Activated naive CD8-positive, alpha-beta T cell (primary cell): Measurements from ENCODE around the gene SBK2.
"Not testable (repeated sequence)": the region's sequence is repeated elsewhere in the genome, so short reads cannot be mapped to it uniquely, and the experiment has no call there.

Source experiments
- H3K27ac Mint-ChIP-seq: one replicate; pipeline ENCODE4 v1.8.0; 2021; ENCODE audit warnings: mixed read lengths
- H3K27me3 Mint-ChIP-seq: one replicate; pipeline ENCODE4 v1.8.0; 2021; ENCODE audit warnings: mixed read lengths
- H3K36me3 Mint-ChIP-seq: one replicate; pipeline ENCODE4 v1.8.0; 2021; ENCODE audit warnings: mixed read lengths
- H3K4me1 Mint-ChIP-seq: one replicate; pipeline ENCODE4 v1.8.0; 2021; ENCODE audit warnings: low read depth, mixed read lengths
- H3K4me3 Mint-ChIP-seq: one replicate; pipeline ENCODE4 v1.8.0; 2021; ENCODE audit warnings: mild to moderate bottlenecking, mixed read lengths
- H3K9me3 Mint-ChIP-seq: one replicate; pipeline ENCODE4 v1.8.0; 2021; ENCODE audit warnings: low read depth, mixed read lengths

The SBK2 gene

DNA sequence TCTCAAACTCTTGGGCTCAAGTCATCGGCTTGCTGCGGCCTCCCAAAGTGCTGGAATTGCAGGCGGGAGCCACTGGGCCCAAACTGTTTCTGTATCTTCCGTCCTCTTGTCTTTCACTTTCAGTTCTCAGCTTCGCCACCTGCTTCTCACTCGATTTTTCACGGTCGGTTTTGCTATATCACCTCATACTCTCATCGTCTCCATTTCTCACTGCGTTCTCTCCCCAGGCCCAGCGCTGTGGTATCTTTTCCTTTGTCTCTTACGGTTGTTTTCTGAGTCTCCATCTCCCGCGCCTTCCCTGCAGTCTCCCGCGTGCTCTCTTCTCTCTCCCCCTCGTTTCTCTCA, 33.8 kb downstream of the SBK2 start:
- no peaks in the 10 kb centered on the region for H3K9me3 Mint-ChIP-seq
- H3K27ac Mint-ChIP-seq, result peak overlapping the region; percentile 82
- H3K27me3 Mint-ChIP-seq, result no peaks in the 10 kb centered on the region
- H3K4me3 Mint-ChIP-seq, result peak overlapping the region; percentile 84
- H3K36me3 Mint-ChIP-seq, result no peaks in the 10 kb centered on the region
- peaks cover 15% of the 10 kb centered on the region for H3K4me1 Mint-ChIP-seq

DNA sequence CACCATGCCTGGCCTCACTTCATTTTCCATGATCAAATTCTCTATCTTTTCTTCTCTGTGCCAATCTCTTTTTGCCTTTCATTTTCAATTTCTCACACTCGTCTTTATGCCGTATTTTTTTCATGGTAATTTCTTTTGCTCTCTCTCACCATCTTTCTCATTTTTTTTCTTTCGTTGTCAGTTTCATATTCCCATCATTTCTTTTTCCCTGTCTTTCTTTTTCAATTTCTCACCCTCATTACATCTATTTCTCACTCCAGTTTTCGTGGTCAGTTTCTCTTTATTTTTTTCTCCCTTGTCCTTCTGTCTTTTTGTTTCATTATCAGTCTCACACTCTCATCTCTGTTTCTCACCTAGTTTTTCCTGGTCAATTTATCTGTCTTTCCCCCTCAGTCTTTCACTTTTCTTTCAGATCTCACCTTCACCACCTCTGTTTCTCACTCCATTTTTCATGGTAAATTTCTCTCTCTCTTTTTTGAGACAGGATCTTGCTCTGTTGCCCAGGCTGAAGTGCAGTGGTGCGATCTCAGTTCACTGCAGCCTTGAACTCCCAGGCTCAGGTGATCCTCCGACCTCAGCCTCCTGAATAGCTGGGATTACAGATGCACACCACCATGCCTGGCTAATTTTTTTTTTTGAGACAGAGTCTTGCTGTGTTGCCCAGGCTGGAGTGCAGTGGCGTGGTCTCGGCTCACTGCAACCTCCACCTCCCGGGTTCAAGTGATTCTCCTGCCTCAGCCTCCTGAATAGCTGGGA, 34.6 kb downstream of the SBK2 start:
- H3K27ac Mint-ChIP-seq, result peak overlapping the region; percentile 35
- H3K27me3 Mint-ChIP-seq, result no peaks in the 10 kb centered on the region
- H3K36me3 Mint-ChIP-seq, result no peaks in the 10 kb centered on the region
- no peaks in the 10 kb centered on the region for H3K9me3 Mint-ChIP-seq
- peak overlapping the region; percentile 35 for H3K4me3 Mint-ChIP-seq
- H3K4me1 Mint-ChIP-seq, result peaks cover 15% of the 10 kb centered on the region

DNA sequence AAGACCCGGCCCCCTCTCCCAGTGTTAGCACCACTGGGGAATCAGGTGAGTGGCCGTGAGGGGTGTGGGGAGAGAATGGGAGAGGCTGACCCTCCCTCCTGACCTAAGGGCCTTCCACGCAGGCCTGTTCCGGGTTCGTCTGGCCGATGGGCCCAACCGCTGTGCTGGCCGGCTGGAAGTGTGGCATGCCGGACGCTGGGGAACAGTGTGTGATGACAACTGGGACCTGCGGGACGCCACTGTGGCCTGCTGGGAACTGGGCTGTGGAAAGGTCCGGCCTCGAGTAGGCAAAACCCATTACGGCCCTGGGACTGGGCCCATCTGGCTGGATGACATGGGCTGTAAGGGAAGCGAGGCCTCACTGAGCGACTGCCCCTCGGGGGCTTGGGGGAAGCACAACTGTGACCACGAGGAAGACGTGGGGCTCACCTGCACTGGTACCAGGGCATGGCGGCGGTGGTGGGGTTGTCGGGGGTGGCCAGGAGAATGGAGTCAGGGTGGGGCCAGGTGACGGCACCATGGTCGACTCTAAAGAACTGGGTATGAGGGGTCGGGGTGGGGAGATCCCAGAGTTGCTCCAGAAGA, 36.5 kb downstream of the SBK2 start:
- no peak overlapping the region for H3K4me3 Mint-ChIP-seq
- no peaks in the 10 kb centered on the region for H3K27me3 Mint-ChIP-seq
- H3K9me3 Mint-ChIP-seq, result no peaks in the 10 kb centered on the region
- H3K4me1 Mint-ChIP-seq, result peaks cover 15% of the 10 kb centered on the region
- no peaks in the 10 kb centered on the region for H3K36me3 Mint-ChIP-seq
- H3K27ac Mint-ChIP-seq, result no peak overlapping the region

DNA sequence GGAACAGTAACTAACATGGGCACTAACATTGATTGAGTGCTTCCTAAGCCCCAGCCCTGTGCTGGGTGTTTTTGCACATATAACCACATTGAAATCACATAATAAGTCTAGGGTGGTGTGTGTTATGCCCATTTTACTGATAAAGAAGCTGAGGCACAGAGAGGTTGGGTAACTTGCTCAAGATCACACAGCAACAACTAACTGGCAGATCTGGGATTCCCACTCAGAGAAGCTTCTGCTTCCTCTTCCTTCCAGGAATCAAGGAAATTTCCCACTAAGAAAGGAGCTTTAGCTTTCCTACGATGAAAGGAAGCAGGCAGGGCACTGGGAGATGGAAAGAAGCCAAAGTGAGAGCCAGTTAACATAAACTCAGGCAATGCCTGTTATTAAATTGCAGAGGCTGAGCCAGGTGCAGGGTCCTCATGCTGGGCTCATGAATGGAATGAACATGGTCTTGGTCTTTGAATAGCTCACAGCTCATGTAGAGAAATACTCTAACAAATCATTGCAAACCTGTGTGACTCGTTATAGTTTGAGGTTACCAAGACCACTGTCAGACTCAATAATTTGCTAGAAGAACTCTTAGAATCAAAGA, 38.6 kb downstream of the SBK2 start:
- H3K4me1 Mint-ChIP-seq, result peaks cover 11% of the 10 kb centered on the region
- H3K9me3 Mint-ChIP-seq, result no peaks in the 10 kb centered on the region
- no peak overlapping the region for H3K27ac Mint-ChIP-seq
- no peaks in the 10 kb centered on the region for H3K36me3 Mint-ChIP-seq
- H3K4me3 Mint-ChIP-seq, result no peak overlapping the region
- no peaks in the 10 kb centered on the region for H3K27me3 Mint-ChIP-seq

DNA sequence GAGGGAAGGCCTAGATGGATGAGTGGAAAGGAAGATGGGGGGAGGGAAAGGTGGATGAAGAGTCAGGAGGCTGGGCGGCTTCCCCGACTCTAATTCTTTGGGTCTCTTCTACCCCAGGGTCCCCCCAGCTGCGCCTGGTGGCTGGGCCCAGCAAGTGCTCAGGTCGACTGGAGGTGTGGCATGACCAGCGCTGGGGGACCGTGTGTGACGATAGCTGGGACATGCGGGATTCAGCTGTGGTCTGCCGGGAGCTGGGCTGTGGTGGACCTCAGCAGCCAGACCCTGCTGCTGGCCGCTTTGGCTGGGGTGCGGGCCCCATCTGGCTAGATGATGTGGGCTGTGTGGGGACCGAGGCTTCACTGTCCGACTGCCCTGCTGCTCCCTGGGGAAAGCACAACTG, 39.2 kb downstream of the SBK2 start:
- Mint-ChIP-seq H3K4me1 (peaks cover 8% of the 10 kb centered on the region), H3K9me3 (no peaks in the 10 kb centered on the region), H3K36me3 (no peaks in the 10 kb centered on the region), H3K27ac (no peak overlapping the region), H3K27me3 (peaks cover 2% of the 10 kb centered on the region), H3K4me3 (no peak overlapping the region)

DNA sequence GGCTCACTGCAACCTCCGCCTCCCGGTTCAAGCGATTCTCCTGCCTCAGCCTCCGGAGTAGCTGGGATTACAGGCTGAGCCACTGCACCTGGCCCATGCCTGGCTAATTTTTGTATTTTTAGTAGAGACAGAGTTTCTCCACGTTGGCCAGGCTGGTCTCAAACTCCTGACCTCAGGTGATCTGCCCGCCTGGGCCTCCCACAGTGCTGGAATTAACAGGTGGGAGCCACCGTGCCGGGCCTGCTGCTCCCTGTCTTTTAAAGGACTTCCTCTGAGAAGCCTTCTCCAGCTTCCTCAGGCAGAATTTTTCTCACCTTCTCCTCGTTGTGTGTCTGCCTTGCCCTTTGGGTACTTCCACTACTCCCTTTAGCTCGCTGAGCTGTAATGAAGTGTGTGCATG, 40.1 kb downstream of the SBK2 start:
- not testable (repeated sequence) for H3K27me3 Mint-ChIP-seq, H3K9me3 Mint-ChIP-seq, H3K4me3 Mint-ChIP-seq, H3K27ac Mint-ChIP-seq, H3K36me3 Mint-ChIP-seq, H3K4me1 Mint-ChIP-seq

DNA sequence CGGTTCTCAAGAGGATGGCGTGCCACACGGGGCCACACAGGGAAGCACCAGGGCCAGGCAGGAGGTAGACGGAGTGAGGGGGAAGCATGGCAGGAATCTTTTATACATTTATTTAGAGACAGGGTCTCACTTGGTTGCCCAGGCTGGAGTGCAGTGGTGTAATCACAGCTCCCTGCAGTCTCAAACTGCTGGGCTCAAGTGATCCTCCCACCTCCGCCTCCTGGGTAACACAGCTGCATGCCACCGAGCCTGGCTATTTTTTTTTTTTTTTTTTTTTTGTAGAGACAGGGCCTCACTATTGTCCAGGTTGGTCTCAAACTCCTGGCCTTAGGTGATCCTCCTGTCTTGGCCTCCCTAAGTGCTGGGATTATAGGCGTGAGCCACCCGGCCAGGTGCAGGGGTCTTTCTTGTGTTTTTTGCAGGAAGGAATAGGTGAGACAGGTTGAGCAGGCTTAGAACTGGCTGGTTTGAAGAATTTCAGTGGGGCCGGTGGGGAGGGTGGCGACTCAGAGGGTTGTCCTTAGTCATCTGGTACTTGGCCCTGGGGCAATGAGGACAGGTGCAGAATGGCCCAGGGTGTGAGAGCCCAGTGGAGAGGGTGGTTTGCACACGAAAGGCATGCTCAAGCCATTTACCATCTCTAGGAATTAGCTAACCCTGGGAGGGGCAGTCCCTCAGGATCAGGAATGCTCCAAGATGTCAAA, 41.1 kb downstream of the SBK2 start:
- Mint-ChIP-seq H3K4me3 (no peak overlapping the region), H3K4me1 (no peaks in the 10 kb centered on the region), H3K27ac (no peak overlapping the region), H3K9me3 (no peaks in the 10 kb centered on the region), H3K27me3 (peaks cover 2% of the 10 kb centered on the region), H3K36me3 (no peaks in the 10 kb centered on the region)

DNA sequence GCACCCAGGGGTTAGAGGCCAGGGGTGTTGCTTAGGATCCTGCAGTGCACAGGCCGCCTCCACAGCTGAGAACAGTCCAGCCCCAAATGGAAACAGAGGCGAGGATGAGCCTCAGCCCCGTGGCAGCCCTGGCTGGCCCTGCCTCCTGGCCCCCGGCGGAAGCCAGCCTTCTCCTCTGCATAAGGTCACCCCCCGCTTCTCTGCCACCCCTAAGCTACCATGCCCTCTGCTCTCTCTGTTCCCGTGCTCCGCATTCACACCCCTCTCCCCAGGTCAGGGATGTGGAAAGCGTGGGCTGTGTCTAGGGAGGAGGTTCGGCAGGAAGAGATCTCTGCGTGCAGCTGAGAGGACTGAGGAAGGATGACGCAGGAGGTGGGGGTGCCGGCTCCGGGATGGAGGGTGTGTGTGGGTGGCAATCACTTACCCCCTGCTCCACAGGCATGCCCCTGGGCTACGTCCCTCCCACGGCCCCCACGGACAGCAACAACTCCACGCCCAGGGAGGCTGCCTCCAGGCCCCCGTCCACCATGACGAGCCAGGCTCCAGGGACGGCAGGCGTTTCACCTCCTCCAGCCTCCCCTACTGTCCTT, 42.7 kb downstream of the SBK2 start:
- Mint-ChIP-seq H3K36me3 (no peaks in the 10 kb centered on the region), H3K27ac (peak overlapping the region; percentile 22), H3K4me3 (peak overlapping the region; percentile 71)

DNA sequence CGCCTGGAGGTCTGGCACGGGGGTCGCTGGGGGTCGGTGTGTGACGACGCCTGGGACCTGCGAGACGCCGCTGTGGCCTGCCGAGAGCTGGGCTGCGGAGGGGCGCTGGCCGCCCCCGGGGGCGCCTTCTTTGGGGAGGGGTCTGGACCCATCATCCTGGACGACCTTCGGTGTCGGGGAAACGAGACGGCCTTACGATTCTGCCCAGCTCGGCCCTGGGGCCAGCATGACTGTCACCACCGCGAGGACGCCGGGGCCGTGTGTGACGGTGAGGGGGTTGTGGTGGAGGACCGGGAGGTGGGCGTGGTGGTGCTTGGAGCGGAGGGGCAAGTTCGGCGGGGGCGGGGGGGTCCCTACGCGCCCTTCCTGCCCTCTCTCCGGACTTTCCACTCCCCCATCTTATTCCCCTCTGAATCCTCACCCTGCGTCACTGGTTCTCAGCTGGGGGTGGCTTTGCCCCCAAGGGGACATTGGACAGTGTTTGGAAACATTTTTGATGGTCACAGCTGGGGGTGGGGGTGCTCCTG, 43.2 kb downstream of the SBK2 start:
- H3K4me1 Mint-ChIP-seq, result no peaks in the 10 kb centered on the region
- H3K27me3 Mint-ChIP-seq, result peaks cover 2% of the 10 kb centered on the region
- H3K4me3 Mint-ChIP-seq, result no peak overlapping the region
- H3K36me3 Mint-ChIP-seq, result no peaks in the 10 kb centered on the region
- no peak overlapping the region for H3K27ac Mint-ChIP-seq
- H3K9me3 Mint-ChIP-seq, result no peaks in the 10 kb centered on the region

More for the DNA sequence above, 42.7 kb downstream of the SBK2 start:
- H3K27me3 Mint-ChIP-seq, result peaks cover 2% of the 10 kb centered on the region
- H3K9me3 Mint-ChIP-seq, result no peaks in the 10 kb centered on the region
- no peaks in the 10 kb centered on the region for H3K4me1 Mint-ChIP-seq

DNA sequence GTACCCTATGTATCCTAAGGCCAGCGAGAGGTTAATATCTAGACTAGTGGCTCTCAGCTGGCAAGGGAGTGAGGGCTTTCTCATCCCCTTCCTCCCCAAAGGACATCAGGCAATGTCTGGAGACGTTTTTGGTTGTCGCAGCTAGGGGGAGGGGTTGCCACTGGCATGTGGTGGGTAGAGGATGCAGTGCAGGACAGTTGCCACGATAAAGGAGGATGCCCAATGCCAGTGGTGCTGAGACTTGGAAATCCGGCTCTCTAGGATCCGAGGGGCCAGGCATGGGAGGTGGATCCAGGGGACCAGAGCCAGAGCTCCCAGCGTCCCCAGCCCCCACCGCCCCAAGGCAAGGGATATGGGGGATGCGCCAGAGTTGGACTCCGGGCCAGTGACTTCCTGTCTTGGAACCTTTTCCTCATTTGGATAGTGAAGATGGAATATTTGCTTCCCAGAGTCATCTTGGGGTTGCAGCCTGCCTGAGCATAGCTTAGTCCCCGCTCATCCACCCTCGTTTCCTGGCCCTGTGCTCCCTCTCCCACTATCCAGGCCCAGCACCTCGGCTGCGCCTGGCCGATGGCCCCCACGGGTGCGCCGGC, 43.8 kb downstream of the SBK2 start:
- no peak overlapping the region for H3K4me3 Mint-ChIP-seq
- no peaks in the 10 kb centered on the region for H3K4me1 Mint-ChIP-seq
- no peak overlapping the region for H3K27ac Mint-ChIP-seq
- H3K36me3 Mint-ChIP-seq, result no peaks in the 10 kb centered on the region
- no peaks in the 10 kb centered on the region for H3K9me3 Mint-ChIP-seq
- H3K27me3 Mint-ChIP-seq, result peaks cover 2% of the 10 kb centered on the region

DNA sequence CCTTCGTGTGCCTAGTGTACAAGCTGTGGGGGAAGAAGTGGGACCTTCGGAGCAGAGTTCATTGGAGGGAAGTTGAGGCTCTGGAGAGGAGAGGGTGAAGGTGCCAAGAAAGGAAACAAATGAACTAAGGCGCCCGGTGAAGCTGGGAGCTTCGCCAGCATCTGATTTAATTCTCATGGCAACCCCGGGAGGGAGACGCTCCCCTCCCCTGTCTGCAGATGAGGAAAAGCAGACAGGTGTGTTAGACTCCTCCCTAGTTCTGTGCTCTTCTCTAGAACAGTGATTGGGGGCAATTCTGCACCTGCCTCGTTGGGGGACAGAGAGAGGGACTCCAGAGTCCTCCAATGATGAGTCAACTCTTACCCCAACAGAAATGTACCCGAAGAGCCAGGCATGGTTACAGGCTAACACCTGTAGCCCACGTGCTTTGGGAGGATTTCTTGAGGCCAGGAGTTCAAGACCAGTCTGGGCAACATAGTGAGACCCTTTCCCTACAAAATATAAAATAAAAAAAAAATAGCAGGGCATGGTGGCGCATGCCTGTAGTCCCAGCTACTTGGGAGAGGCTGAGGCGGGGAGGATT, 44.5 kb downstream of the SBK2 start:
- Mint-ChIP-seq H3K36me3 (no peaks in the 10 kb centered on the region), H3K27ac (no peak overlapping the region), H3K27me3 (peaks cover 2% of the 10 kb centered on the region), H3K4me1 (peaks cover 3% of the 10 kb centered on the region), H3K4me3 (no peak overlapping the region), H3K9me3 (no peaks in the 10 kb centered on the region)

DNA sequence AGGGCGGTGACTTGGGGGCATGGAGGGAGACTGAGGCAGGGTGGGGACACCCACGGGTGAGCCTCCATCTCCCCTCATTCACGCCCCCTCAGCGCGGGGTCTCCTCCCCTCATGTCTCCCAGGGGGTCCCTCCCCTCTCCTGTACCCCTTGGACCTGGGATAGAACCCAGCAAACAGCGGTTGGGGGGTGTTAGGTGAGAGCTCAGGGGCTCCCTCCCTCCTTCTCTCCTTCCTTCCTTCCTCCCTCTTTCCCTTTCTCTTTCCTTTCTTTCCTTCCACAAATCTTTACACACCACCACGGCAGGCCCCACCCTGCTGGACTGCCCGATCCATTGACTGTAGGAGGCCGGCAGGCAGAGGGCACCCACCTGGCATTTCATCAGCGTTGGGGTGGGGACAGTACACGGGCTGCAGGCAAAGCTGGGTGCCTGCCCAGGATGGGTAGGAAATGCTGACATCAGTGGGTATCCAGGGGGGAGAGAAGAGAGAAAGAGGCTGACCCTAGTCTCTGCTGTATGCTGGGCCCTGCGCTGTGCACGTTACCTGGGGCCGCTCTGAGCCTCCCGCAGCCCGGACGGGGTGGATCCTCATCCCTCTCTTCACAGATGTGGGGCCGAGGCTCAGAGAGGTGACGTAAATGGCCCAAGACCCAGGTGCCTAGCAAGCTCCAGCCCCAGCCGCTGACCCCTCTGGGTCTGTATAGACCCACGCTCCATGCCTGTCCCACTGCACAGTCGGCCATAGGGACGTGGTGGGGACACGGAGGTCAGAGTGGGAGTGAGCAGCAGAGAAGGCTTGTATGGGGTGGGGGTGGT, 45.2 kb downstream of the SBK2 start:
- H3K27me3 Mint-ChIP-seq, result peaks cover 2% of the 10 kb centered on the region
- H3K4me1 Mint-ChIP-seq, result peaks cover 9% of the 10 kb centered on the region
- H3K4me3 Mint-ChIP-seq, result no peak overlapping the region
- H3K9me3 Mint-ChIP-seq, result no peaks in the 10 kb centered on the region
- H3K27ac Mint-ChIP-seq, result no peak overlapping the region
- H3K36me3 Mint-ChIP-seq, result no peaks in the 10 kb centered on the region

DNA sequence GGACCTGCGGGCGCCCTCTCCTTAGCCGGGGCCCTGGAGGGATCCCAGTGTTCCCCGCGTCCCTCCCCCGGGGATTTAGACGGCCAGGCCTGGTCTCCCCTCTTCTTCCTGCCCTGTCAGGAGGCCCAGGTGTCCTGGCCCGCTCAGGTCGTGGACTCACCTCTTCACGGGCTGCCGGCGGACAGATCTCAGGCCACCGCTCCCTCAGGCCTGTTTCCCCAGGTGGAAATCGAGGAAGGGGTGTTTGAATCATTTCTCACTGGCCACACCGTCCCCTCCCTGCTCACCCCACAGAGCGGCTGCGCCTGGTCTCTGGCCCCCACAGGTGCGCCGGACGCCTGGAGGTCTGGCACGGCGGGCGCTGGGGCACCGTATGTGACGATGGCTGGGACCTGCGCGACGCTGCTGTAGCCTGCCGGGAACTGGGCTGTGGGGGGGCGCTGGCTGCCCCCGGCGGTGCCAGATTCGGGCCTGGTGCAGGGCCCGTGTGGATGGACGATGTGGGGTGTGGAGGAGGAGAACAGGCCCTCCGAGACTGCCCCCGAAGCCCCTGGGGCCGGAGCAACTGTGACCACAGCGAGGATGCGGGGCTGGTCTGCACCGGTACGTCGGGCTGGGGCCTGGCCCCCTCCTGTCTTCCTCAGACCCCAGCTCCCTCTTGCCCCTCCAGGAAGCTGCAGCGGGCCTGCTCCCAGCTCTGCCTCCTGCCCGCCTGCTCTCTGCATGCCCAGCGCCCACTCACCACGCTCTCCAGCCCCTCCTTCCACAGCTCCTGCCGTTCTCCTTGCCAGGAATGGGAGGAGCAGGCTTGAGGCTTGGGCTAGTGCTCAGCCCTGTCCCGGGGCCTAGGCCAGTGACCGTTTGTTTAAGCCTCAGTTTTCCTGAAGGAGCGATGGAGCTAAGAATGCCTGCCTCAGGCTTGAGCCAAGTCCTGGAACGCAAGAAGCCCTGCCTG, 46.2 kb downstream of the SBK2 start:
- Mint-ChIP-seq H3K9me3 (no peaks in the 10 kb centered on the region), H3K36me3 (no peaks in the 10 kb centered on the region), H3K27ac (no peak overlapping the region), H3K4me3 (no peak overlapping the region), H3K27me3 (peaks cover 2% of the 10 kb centered on the region), H3K4me1 (peaks cover 13% of the 10 kb centered on the region)
